Adrenal gland (tissue), 12 donors: ENCODE results near the gene EBP. TPM values are rescaled to one million over a fixed set of nuclear protein-coding genes. Genes with fewer than 3 reads are reported as not detected.

Experiments
- DNase-seq, 7 donors: peaks; one replicate each; pipeline ENCODE4 v3.0.0-alpha.2; 2019 to 2020
- H3K27ac ChIP-seq, 5 donors: fragments of 200-600 bp; sonication (generic) in 4 of 5; 1 replicate in 3 of 5; 2 replicates in 2 of 5; pipeline versions ENCODE4 v1.5.1 to v1.8.0; 2016 to 2020; ENCODE audit warnings: mild to moderate bottlenecking in 1 of 5
- H3K27me3 ChIP-seq: fragments of 200-600 bp; 2 replicates; pipeline ENCODE4 v1.8.0; 2021
- H3K36me3 ChIP-seq, 2 donors: fragments of 200-600 bp; replicated peaks in 1 of 2; 1 replicate in 1 of 2; 2 replicates in 1 of 2; pipeline versions ENCODE4 v1.5.1 to v1.8.0; 2018 to 2022
- H3K4me1 ChIP-seq, 2 donors: fragments of 200-600 bp; replicated peaks in 1 of 2; 1 replicate in 1 of 2; 2 replicates in 1 of 2; pipeline versions ENCODE4 v1.5.1 to v1.8.0; 2018 to 2021
- H3K4me3 ChIP-seq, 4 donors: fragments of 200-600 bp; sonication (generic) in 3 of 4; one replicate each; pipeline ENCODE4 v1.5.1; 2016 to 2018
- H3K9me3 ChIP-seq, 3 donors: fragments of 200-600 bp; sonication (generic) in 1 of 3; replicated peaks in 1 of 3; 1 replicate in 2 of 3; 2 replicates in 1 of 3; pipeline versions ENCODE4 v1.5.1 to v1.8.0; 2016 to 2021
- CTCF ChIP-seq, 6 experiments: fragments of 450-650 bp in 4 of 6; fragments of 200-600 bp in 2 of 6; sonication (generic) in 1 of 6; IDR thresholded peaks; 1 replicate in 5 of 6; 2 replicates in 1 of 6; pipeline versions ENCODE4 v1.5.1 to v1.8.0; 2016 to 2021; ENCODE audit warnings: antibody characterized with exemption in 6 of 6, mild to moderate bottlenecking in 2 of 6, moderate library complexity in 1 of 6
- POLR2A ChIP-seq, 2 donors: fragments of 450-650 bp; IDR thresholded peaks; one replicate each; pipeline ENCODE4 v1.6.1; 2017; ENCODE audit warnings: antibody characterized with exemption in 2 of 2, mild to moderate bottlenecking in 2 of 2, moderate library complexity in 1 of 2
- WGBS, 4 donors: extraction: QIAGEN DNeasy Blood & Tissue Kit in 2 of 4; methylation state at CpG; one replicate each; pipeline versions ENCODE4 v1.1.5 to v1.1.7; 2013 to 2017; 5-methylcytosine and 5-hydroxymethylcytosine counted together
- intact Hi-C, 2 donors: fragments of 100-400 bp; cut with DNase I; formaldehyde crosslinking; loops; one replicate each; pipeline versions ENCODE4 v1.14.1 to v1.15.0; 2022 to 2023
- polyA plus RNA-seq, 3 donors: library from polyadenylated mRNA; stranded (reverse); fragments of 200-250 nt in 2 of 3; fragments of 350-450 nt in 1 of 3; fragmentation: Illumina TruSeq in 1 of 3; extraction: RNeasy Lipid Tissue Mini Kit (QIAGEN cat#74804) in 1 of 3; gene quantifications; one replicate each; pipeline ENCODE4 v1.2.3, GENCODE V29; 2013 to 2014
- total RNA-seq, 9 donors: library from RNA; depleted of rRNA in 4 of 9; stranded (reverse); fragments of >200 nt in 4 of 9; fragments of 120-200 nt in 1 of 9; fragmentation: NEBNext Ultra II Directional in 1 of 9; extraction: Animal tissue kit (Norgen Biotek cat#: 25700) in 1 of 9; gene quantifications; one replicate each; pipeline versions ENCODE4 v1.1.0 to v1.2.4, GENCODE V29; 2013 to 2023
- donor health status: healthy with polysubstance abuse.
- donor health status: Bipolar disorder and iron deficiency.
- donor health status: DM: yes; HTN: yes; CAD: no.
- donor health status: DM: no; HTN: no; CAD: no.
- donor health status: DM: no; HTN: no; CAD: no.
- donor health status: DM: yes; HTN: yes; CAD: no.

EBP gene
- total and polyA plus RNA-seq, 12 donors: 85.8 to 1,010 (median 156) TPM

DNA sequence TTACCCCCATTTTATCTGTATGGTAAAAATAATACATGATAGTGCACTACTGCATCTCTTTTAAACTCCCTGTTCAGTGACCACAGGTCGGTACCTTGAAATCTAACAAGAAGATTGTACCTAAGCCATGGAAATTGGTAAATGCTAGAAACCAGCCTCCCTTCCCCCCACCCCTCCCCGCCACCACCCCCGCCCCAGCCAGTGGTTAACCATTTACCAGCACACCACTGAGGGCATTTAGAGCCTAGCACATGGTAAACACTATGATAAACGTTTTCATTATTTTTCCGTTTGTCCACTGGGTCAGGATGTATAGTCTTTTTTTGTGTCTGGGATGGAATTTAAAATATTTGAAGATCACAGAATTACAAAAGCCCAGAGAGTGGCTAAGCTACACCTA lies 46.3 kb upstream of the EBP start:
- Histone ChIP-seq H3K4me1 (no peaks in the 10 kb centered on the region), H3K27ac (peak overlapping the region in 2 of 5 donors; percentile 82 to 86), H3K4me3 (peak overlapping the region in 2 of 4 donors; percentile 56 to 64), H3K36me3 (no peaks in the 10 kb centered on the region), H3K9me3 (no peaks in the 10 kb centered on the region), H3K27me3 (no peaks in the 10 kb centered on the region)
- TF ChIP-seq CTCF (IDR thresholded peaks at IDR 0.05): no peak
- no peak for TF ChIP-seq POLR2A (IDR thresholded peaks at IDR 0.05)
- 6 to 35% (median 22%) methylated on average over 4 to 5 of the region's 5 CpGs for WGBS, 4 donors
- DNase-seq: no peak
- intact Hi-C loops: no loop called here

GRCh38 chrX:48475774-48476577 lies 45.6 kb upstream of the EBP start, which contains the start of gene FTSJ1:
Gene FTSJ1, plus strand, starts transcription at chrX:48476199. Its CDS starts 1,849 bp downstream, at chrX:48478048.
- 0 to 43% (median 18%) methylated on average over 12 to 75 of the region's 75 CpGs for WGBS, 4 donors
- TF ChIP-seq CTCF (IDR thresholded peaks at IDR 0.05): no peak
- TF ChIP-seq POLR2A (IDR thresholded peaks at IDR 0.05): peak; percentile 6 to 67
- Histone ChIP-seq H3K4me1 (no peaks in the 10 kb centered on the region), H3K27ac (peak within 1 kb of the TSS in 4 of 5 donors; percentile 64 to 86 (median 78)), H3K36me3 (no peaks in the 10 kb centered on the region), H3K4me3 (peak within 1 kb of the TSS; percentile 43 to 64 (median 56)), H3K27me3 (no peaks in the 10 kb centered on the region), H3K9me3 (no peaks in the 10 kb centered on the region)
- intact Hi-C loops: no loop called here
- DNase-seq: peak; percentile 85 to 97 (median 91)

GRCh38 chrX:48476919-48477318 lies 44.7 kb upstream of the EBP start:
- Histone ChIP-seq H3K4me1 (no peaks in the 10 kb centered on the region), H3K36me3 (peaks cover 0 to 6% of the 10 kb centered on the region in 2 donors), H3K27ac (peak overlapping the region in 2 of 5 donors; percentile 64 to 86), H3K4me3 (peak overlapping the region in 2 of 4 donors; percentile 43 to 64), H3K27me3 (no peaks in the 10 kb centered on the region), H3K9me3 (no peaks in the 10 kb centered on the region)
- DNase-seq: no peak
- WGBS, 4 donors: 59 to 69% (median 66%) methylated on average over 4 of the region's 4 CpGs
- intact Hi-C loops: no loop called here
- TF ChIP-seq CTCF (IDR thresholded peaks at IDR 0.05) (no peak), POLR2A (IDR thresholded peaks at IDR 0.05) (no peak)

GRCh38 chrX:48477960-48478755 lies 43.5 kb upstream of the EBP start:
- Histone ChIP-seq H3K27ac (no peak overlapping the region), H3K4me1 (no peaks in the 10 kb centered on the region), H3K9me3 (no peaks in the 10 kb centered on the region), H3K27me3 (no peaks in the 10 kb centered on the region), H3K36me3 (peaks cover 0 to 11% of the 10 kb centered on the region in 2 donors), H3K4me3 (no peak overlapping the region)
- no peak for DNase-seq
- 89 to 96% (median 93%) methylated on average over 14 to 19 of the region's 19 CpGs for WGBS, 4 donors
- TF ChIP-seq POLR2A (IDR thresholded peaks at IDR 0.05): no peak
- no peak for TF ChIP-seq CTCF (IDR thresholded peaks at IDR 0.05)
- intact Hi-C loops: no loop called here
